ENCODE data around the gene CPB2. TPM values are rescaled to one million over a fixed set of nuclear protein-coding genes. Genes with fewer than 3 reads are reported as not detected.

Gene CPB2
- total and polyA plus RNA-seq, 2 donors (not counting 1 experiment from before 2014, with no cell fraction given): not detected

- Histone ChIP-seq H3K4me3 (replicated peaks in 1 of 4; ENCODE audit: control extremely low read depth in 1 of 4, insufficient read depth in 1 of 4, low read depth in 3 of 4, low read length in 4 of 4) (no peak overlapping the region), H3K9me3 (ENCODE audit: control insufficient read depth, insufficient read depth, low read depth, low read length) (no peaks in the 10 kb centered on the region), H3K27me3 (ENCODE audit: control insufficient read depth, insufficient read depth, low read length) (no peaks in the 10 kb centered on the region), H3K27ac (ENCODE audit: insufficient read depth, low read length) (no peak overlapping the region), H3K36me3 (ENCODE audit: control insufficient read depth, insufficient read depth, low read length) (no peaks in the 10 kb centered on the region), H3K9ac (ENCODE audit: insufficient read depth, low read length) (no peak overlapping the region), H3K4me1 (ENCODE audit: control insufficient read depth, extremely low read depth, insufficient read depth, low read length) (no peaks in the 10 kb centered on the region), H3K4me2 (ENCODE audit: extremely low read depth, insufficient read depth, low read length) (no peak overlapping the region), H2AFZ (ENCODE audit: low read length) (no peak overlapping the region), H4K20me1 (ENCODE audit: control insufficient read depth, extremely low read depth, insufficient read depth, low read length) (no peaks in the 10 kb centered on the region), H3K79me2 (ENCODE audit: control insufficient read depth, insufficient read depth, low read length) (peaks cover 6% of the 10 kb centered on the region)
- DNase-seq (ENCODE audit: low read depth in 2 of 2): no peak
- TF ChIP-seq EZH2 (IDR thresholded peaks at IDR 0.05; ENCODE audit: low read length, missing control alignments) (no peak), CTCF (conservative IDR thresholded peaks at IDR 0.05 in 1 of 2, IDR thresholded peaks at IDR 0.05 in 1 of 2; ENCODE audit: low read depth in 1 of 2, low read length in 2 of 2) (no peak)
Measured at GRCh38 chr13:46025157-46025556, 79.7 kb downstream of the CPB2 start.

GRCh38 chr13:46022481-46022880, 82.4 kb downstream of the CPB2 start:
- Histone ChIP-seq H3K9ac (ENCODE audit: insufficient read depth, low read length) (no peak overlapping the region), H3K4me1 (ENCODE audit: control insufficient read depth, extremely low read depth, insufficient read depth, low read length) (no peaks in the 10 kb centered on the region), H4K20me1 (ENCODE audit: control insufficient read depth, extremely low read depth, insufficient read depth, low read length) (no peaks in the 10 kb centered on the region), H3K27me3 (ENCODE audit: control insufficient read depth, insufficient read depth, low read length) (no peaks in the 10 kb centered on the region), H3K4me3 (replicated peaks in 1 of 4; ENCODE audit: control extremely low read depth in 1 of 4, insufficient read depth in 1 of 4, low read depth in 3 of 4, low read length in 4 of 4) (no peak overlapping the region), H3K9me3 (ENCODE audit: control insufficient read depth, insufficient read depth, low read depth, low read length) (no peaks in the 10 kb centered on the region), H2AFZ (ENCODE audit: low read length) (no peak overlapping the region), H3K36me3 (ENCODE audit: control insufficient read depth, insufficient read depth, low read length) (no peaks in the 10 kb centered on the region), H3K27ac (ENCODE audit: insufficient read depth, low read length) (no peak overlapping the region), H3K4me2 (ENCODE audit: extremely low read depth, insufficient read depth, low read length) (no peak overlapping the region), H3K79me2 (ENCODE audit: control insufficient read depth, insufficient read depth, low read length) (no peaks in the 10 kb centered on the region)
- DNase-seq (ENCODE audit: low read depth in 2 of 2): peak in 1 of 2 donors; percentile 38
- TF ChIP-seq EZH2 (IDR thresholded peaks at IDR 0.05; ENCODE audit: low read length, missing control alignments) (no peak), CTCF (conservative IDR thresholded peaks at IDR 0.05 in 1 of 2, IDR thresholded peaks at IDR 0.05 in 1 of 2; ENCODE audit: low read depth in 1 of 2, low read length in 2 of 2) (no peak)

- no peaks in the 10 kb centered on the region for H3K4me1 ChIP-seq (ENCODE audit: control insufficient read depth, extremely low read depth, insufficient read depth, low read length)
- no peaks in the 10 kb centered on the region for H3K27me3 ChIP-seq (ENCODE audit: control insufficient read depth, insufficient read depth, low read length)
- TF ChIP-seq EZH2 (IDR thresholded peaks at IDR 0.05; ENCODE audit: low read length, missing control alignments) (no peak), CTCF (conservative IDR thresholded peaks at IDR 0.05 in 1 of 2, IDR thresholded peaks at IDR 0.05 in 1 of 2; ENCODE audit: low read depth in 1 of 2, low read length in 2 of 2) (no peak)
- H3K4me2 ChIP-seq (ENCODE audit: extremely low read depth, insufficient read depth, low read length): no peak overlapping the region
- H2AFZ ChIP-seq (ENCODE audit: low read length): no peak overlapping the region
- H3K27ac ChIP-seq (ENCODE audit: insufficient read depth, low read length): no peak overlapping the region
- DNase-seq (ENCODE audit: low read depth in 2 of 2): no peak
- no peak overlapping the region for H3K4me3 ChIP-seq (replicated peaks in 1 of 4; ENCODE audit: control extremely low read depth in 1 of 4, insufficient read depth in 1 of 4, low read depth in 3 of 4, low read length in 4 of 4)
- H3K79me2 ChIP-seq (ENCODE audit: control insufficient read depth, insufficient read depth, low read length): no peaks in the 10 kb centered on the region
- no peaks in the 10 kb centered on the region for H3K9me3 ChIP-seq (ENCODE audit: control insufficient read depth, insufficient read depth, low read depth, low read length)
- no peaks in the 10 kb centered on the region for H3K36me3 ChIP-seq (ENCODE audit: control insufficient read depth, insufficient read depth, low read length)
- no peak overlapping the region for H3K9ac ChIP-seq (ENCODE audit: insufficient read depth, low read length)
- H4K20me1 ChIP-seq (ENCODE audit: control insufficient read depth, extremely low read depth, insufficient read depth, low read length): no peaks in the 10 kb centered on the region
Measured at GRCh38 chr13:46016216-46016615, 88.6 kb downstream of the CPB2 start.
